Measurements from ENCODE around the gene PTX4.

PTX4 gene

GRCh38 chr16:1488619-1489018, at the start of gene PTX4:
PTX4 (minus strand) TSS chr16:1488944; CDS start chr16:1488909, 35 bp downstream.
- DNase-seq: no peak

- no peak for DNase-seq
These were observed 49.1 kb upstream of the PTX4 start for GRCh38 chr16:1537763-1538289.

- DNase-seq: no peak
These were observed 48.4 kb upstream of the PTX4 start for GRCh38 chr16:1537138-1537577.

GRCh38 chr16:1536601-1537000, 47.9 kb upstream of the PTX4 start:
- no peak for DNase-seq

- no peak for DNase-seq
These were observed 46.9 kb upstream of the PTX4 start for GRCh38 chr16:1535391-1536291.

- no peak for DNase-seq
These were observed 45.6 kb upstream of the PTX4 start for GRCh38 chr16:1534021-1535020.

- no peak for DNase-seq
These were observed 44.8 kb upstream of the PTX4 start, which contains the start of gene TMEM204 for GRCh38 chr16:1533443-1533951. TMEM204 (plus strand) TSS chr16:1533666; CDS start chr16:1534276, 610 bp downstream.

- no peak for DNase-seq
These were observed 44.0 kb upstream of the PTX4 start for GRCh38 chr16:1532771-1533170.

- no peak for DNase-seq
These were observed 43.5 kb upstream of the PTX4 start for GRCh38 chr16:1532081-1532760.

GRCh38 chr16:1531638-1531910, 42.8 kb upstream of the PTX4 start:
- DNase-seq: no peak

- no peak for DNase-seq
These were observed 42.3 kb upstream of the PTX4 start for GRCh38 chr16:1530883-1531637.

GRCh38 chr16:1530349-1530882, 41.7 kb upstream of the PTX4 start:
- DNase-seq: no peak

- DNase-seq: no peak
These were observed 40.3 kb upstream of the PTX4 start for GRCh38 chr16:1528921-1529537.

- DNase-seq: no peak
These were observed 39.4 kb upstream of the PTX4 start for GRCh38 chr16:1527836-1528811.

- no peak for DNase-seq
These were observed 38.1 kb upstream of the PTX4 start for GRCh38 chr16:1526608-1527555.

- DNase-seq: no peak
These were observed 37.3 kb upstream of the PTX4 start for GRCh38 chr16:1525871-1526607.

- no peak for DNase-seq
These were observed 35.6 kb upstream of the PTX4 start for GRCh38 chr16:1524366-1524765.
